Measurements from ENCODE around the gene CCP110.

DNA sequence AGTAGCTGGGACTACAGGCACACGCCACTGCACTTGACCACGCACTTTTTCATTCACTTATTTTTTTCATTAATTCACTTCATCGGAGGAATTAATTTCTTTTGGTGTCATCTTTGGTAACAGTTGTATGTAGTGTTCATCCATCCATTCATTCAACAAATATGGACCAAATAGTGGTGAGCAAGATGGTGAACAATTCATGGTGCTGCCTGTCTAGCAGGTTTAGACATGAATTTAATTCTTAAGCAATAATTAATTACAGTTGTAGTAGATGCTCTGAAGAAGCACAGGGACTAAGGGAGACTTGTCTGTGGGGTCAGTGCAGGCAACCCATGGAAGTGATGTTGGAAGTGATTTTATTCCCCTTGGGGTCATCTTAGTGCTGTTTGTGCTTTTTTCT, 24.3 kb upstream of the CCP110 start:
- TF ChIP-seq, protein P1, sequence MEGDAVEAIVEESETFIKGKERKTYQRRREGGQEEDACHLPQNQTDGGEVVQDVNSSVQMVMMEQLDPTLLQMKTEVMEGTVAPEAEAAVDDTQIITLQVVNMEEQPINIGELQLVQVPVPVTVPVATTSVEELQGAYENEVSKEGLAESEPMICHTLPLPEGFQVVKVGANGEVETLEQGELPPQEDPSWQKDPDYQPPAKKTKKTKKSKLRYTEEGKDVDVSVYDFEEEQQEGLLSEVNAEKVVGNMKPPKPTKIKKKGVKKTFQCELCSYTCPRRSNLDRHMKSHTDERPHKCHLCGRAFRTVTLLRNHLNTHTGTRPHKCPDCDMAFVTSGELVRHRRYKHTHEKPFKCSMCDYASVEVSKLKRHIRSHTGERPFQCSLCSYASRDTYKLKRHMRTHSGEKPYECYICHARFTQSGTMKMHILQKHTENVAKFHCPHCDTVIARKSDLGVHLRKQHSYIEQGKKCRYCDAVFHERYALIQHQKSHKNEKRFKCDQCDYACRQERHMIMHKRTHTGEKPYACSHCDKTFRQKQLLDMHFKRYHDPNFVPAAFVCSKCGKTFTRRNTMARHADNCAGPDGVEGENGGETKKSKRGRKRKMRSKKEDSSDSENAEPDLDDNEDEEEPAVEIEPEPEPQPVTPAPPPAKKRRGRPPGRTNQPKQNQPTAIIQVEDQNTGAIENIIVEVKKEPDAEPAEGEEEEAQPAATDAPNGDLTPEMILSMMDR (IDR thresholded peaks at IDR 0.05), result no peak
- TF ChIP-seq POLR2A (IDR thresholded peaks at IDR 0.05), result no peak

All from body of pancreas (tissue), 4 donors.